NCI-H2196 (cell line): ENCODE data around the gene ADPGK.

ENCODE experiments used
- DNase-seq: peaks from one replicate; lab custom pipeline; 2025; ENCODE audit not compliant: unreplicated experiment; lab: John Stamatoyannopoulos, UW

ADPGK gene

GRCh38 chr15:72790302-72790910, 6.8 kb upstream of the ADPGK start:
- no peak for DNase-seq

GRCh38 chr15:72787526-72787925, 4.0 kb upstream of the ADPGK start:
- DNase-seq = no peak

GRCh38 chr15:72786676-72787345, 3.3 kb upstream of the ADPGK start:
- DNase-seq = no peak

GRCh38 chr15:72786242-72786641, 2.7 kb upstream of the ADPGK start:
- no peak for DNase-seq

GRCh38 chr15:72785841-72786240, 2.3 kb upstream of the ADPGK start:
- DNase-seq = no peak

- DNase-seq = no peak
These were observed 1.9 kb upstream of the ADPGK start for GRCh38 chr15:72785432-72785831.

GRCh38 chr15:72784456-72784876, 908 bp upstream of the ADPGK start:
- no peak for DNase-seq

GRCh38 chr15:72783004-72783639, 436 bp downstream of the ADPGK start:
- DNase-seq = no peak

GRCh38 chr15:72782274-72783003, 1.1 kb downstream of the ADPGK start:
- DNase-seq = no peak

GRCh38 chr15:72781631-72782030, 1.9 kb downstream of the ADPGK start:
- DNase-seq = no peak

- DNase-seq = no peak
These were observed 4.8 kb downstream of the ADPGK start for GRCh38 chr15:72778796-72779195.

- no peak for DNase-seq
These were observed 8.7 kb downstream of the ADPGK start for GRCh38 chr15:72774696-72775383.

- DNase-seq = no peak
These were observed 12.2 kb downstream of the ADPGK start for GRCh38 chr15:72771329-72771725.

GRCh38 chr15:72770673-72771328, 12.8 kb downstream of the ADPGK start:
- no peak for DNase-seq

GRCh38 chr15:72766780-72767179, 16.8 kb downstream of the ADPGK start:
- DNase-seq = no peak

- no peak for DNase-seq
These were observed 17.5 kb downstream of the ADPGK start for GRCh38 chr15:72766025-72766424.

GRCh38 chr15:72764656-72765055, 18.9 kb downstream of the ADPGK start:
- DNase-seq = no peak

GRCh38 chr15:72760590-72761260, 22.8 kb downstream of the ADPGK start:
- no peak for DNase-seq

- no peak for DNase-seq
These were observed 25.4 kb downstream of the ADPGK start for GRCh38 chr15:72758182-72758581.

- no peak for DNase-seq
These were observed 29.5 kb downstream of the ADPGK start for GRCh38 chr15:72754096-72754495.
